Tibial artery (tissue), 4 donors: ENCODE measurements around the gene HYOU1.

ENCODE experiments used
- DNase-seq, 2 donors: peaks; one replicate each; pipeline ENCODE4 v3.0.0-alpha.2; 2019
- H3K27ac ChIP-seq, 2 donors: fragments of 200-600 bp; sonication (generic) in 1 of 2; 1 replicate in 1 of 2; 2 replicates in 1 of 2; pipeline ENCODE4 v1.5.1; 2018 to 2019; ENCODE audit warnings: mild to moderate bottlenecking in 1 of 2
- H3K27me3 ChIP-seq, 2 donors: fragments of 200-600 bp; sonication (generic) in 1 of 2; one replicate each; pipeline versions ENCODE4 v1.5.1 to v1.6.0; 2016 to 2019
- H3K36me3 ChIP-seq, 3 donors: fragments of 200-600 bp; sonication (generic) in 2 of 3; one replicate each; pipeline ENCODE4 v1.5.1; 2016 to 2019; ENCODE audit warnings: mild to moderate bottlenecking in 2 of 3
- H3K4me1 ChIP-seq, 4 donors: fragments of 200-600 bp; sonication (generic) in 2 of 4; 1 replicate in 3 of 4; 2 replicates in 1 of 4; pipeline ENCODE4 v1.5.1; 2016 to 2019
- H3K4me3 ChIP-seq, 2 donors: fragments of 200-600 bp; sonication (generic) in 1 of 2; 1 replicate in 1 of 2; 2 replicates in 1 of 2; pipeline ENCODE4 v1.5.1; 2018 to 2019; ENCODE audit warnings: mild to moderate bottlenecking in 2 of 2
- H3K9me3 ChIP-seq, 3 donors: fragments of 200-600 bp; sonication (generic) in 1 of 3; one replicate each; pipeline ENCODE4 v1.5.1; 2016 to 2019
- CTCF ChIP-seq, 2 experiments: fragments of 200-600 bp in 1 of 2; fragments of 450-650 bp in 1 of 2; IDR thresholded peaks; one replicate each; pipeline ENCODE4 v1.5.1; 2017 to 2019; ENCODE audit warnings: antibody characterized with exemption in 2 of 2, mild to moderate bottlenecking in 1 of 2, moderate library complexity in 1 of 2
- intact Hi-C: fragments of 100-400 bp; cut with DNase I; formaldehyde crosslinking; loops from one replicate; pipeline ENCODE4 v1.15.0; 2023; ENCODE audit warnings: low total_unique reads

The HYOU1 gene

GRCh38 chr11:119014209-119014924, 42.6 kb downstream of the HYOU1 start:
- no peaks in the 10 kb centered on the region for H3K9me3 ChIP-seq
- intact Hi-C loops = no loop called here
- no peak for DNase-seq
- peaks cover 0 to 23% (median 18%) of the 10 kb centered on the region in 4 donors for H3K4me1 ChIP-seq
- peaks cover 53 to 72% (median 71%) of the 10 kb centered on the region in 3 donors for H3K36me3 ChIP-seq
- no peak for TF ChIP-seq CTCF (IDR thresholded peaks at IDR 0.05)
- H3K27me3 ChIP-seq = no peaks in the 10 kb centered on the region
- H3K27ac ChIP-seq = no peak overlapping the region
- H3K4me3 ChIP-seq = no peak overlapping the region

- no peak overlapping the region for H3K4me3 ChIP-seq
- no peaks in the 10 kb centered on the region for H3K9me3 ChIP-seq
- H3K27ac ChIP-seq = no peak overlapping the region
- peaks cover 0 to 22% (median 17%) of the 10 kb centered on the region in 4 donors for H3K4me1 ChIP-seq
- DNase-seq = no peak
- intact Hi-C loops = no loop called here
- H3K36me3 ChIP-seq = peaks cover 60 to 88% (median 86%) of the 10 kb centered on the region in 3 donors
- TF ChIP-seq CTCF (IDR thresholded peaks at IDR 0.05) = no peak
- H3K27me3 ChIP-seq = no peaks in the 10 kb centered on the region
Measured at GRCh38 chr11:119012629-119013170, 44.3 kb downstream of the HYOU1 start.

- Histone ChIP-seq H3K27me3 (no peaks in the 10 kb centered on the region), H3K4me3 (no peak overlapping the region), H3K36me3 (peaks cover 66 to 99% (median 92%) of the 10 kb centered on the region in 3 donors), H3K27ac (no peak overlapping the region), H3K9me3 (no peaks in the 10 kb centered on the region), H3K4me1 (peaks cover 0 to 11% (median 9%) of the 10 kb centered on the region in 4 donors)
- intact Hi-C loops = no loop called here
- no peak for DNase-seq
- no peak for TF ChIP-seq CTCF (IDR thresholded peaks at IDR 0.05)
Measured at GRCh38 chr11:119011476-119012053, 45.4 kb downstream of the HYOU1 start.

- no peak overlapping the region for H3K27ac ChIP-seq
- H3K27me3 ChIP-seq = no peaks in the 10 kb centered on the region
- intact Hi-C loops = no loop called here
- H3K4me3 ChIP-seq = no peak overlapping the region
- H3K9me3 ChIP-seq = no peaks in the 10 kb centered on the region
- peaks cover 50 to 99% (median 71%) of the 10 kb centered on the region in 3 donors for H3K36me3 ChIP-seq
- DNase-seq = no peak
- TF ChIP-seq CTCF (IDR thresholded peaks at IDR 0.05) = no peak
- no peaks in the 10 kb centered on the region for H3K4me1 ChIP-seq
Measured at GRCh38 chr11:119006656-119007055, 50.3 kb downstream of the HYOU1 start.

GRCh38 chr11:119000906-119001305, 56.1 kb downstream of the HYOU1 start:
- Histone ChIP-seq H3K27me3 (no peaks in the 10 kb centered on the region), H3K36me3 (peaks cover 39 to 66% (median 49%) of the 10 kb centered on the region in 3 donors), H3K4me3 (no peak overlapping the region), H3K27ac (no peak overlapping the region), H3K9me3 (no peaks in the 10 kb centered on the region), H3K4me1 (peaks cover 0 to 36% (median 26%) of the 10 kb centered on the region in 4 donors)
- no peak for TF ChIP-seq CTCF (IDR thresholded peaks at IDR 0.05)
- DNase-seq = no peak
- intact Hi-C loops = no loop called here
